Endodermal cell (in vitro differentiated cells): ENCODE results near the gene CASP3. TPM values are rescaled to one million over a fixed set of nuclear protein-coding genes. Genes with fewer than 3 reads are reported as not detected.

Experiments used
- DNase-seq: peaks from one replicate; pipeline ENCODE4 v3.0.0-alpha.2; 2017
- H3K27ac ChIP-seq: 2 replicates; pipeline ENCODE4 v1.5.1; 2013; ENCODE audit warnings: mild to moderate bottlenecking, low read depth, low read length, moderate library complexity
- H3K27me3 ChIP-seq: 2 replicates; pipeline ENCODE4 v1.6.1; 2013; ENCODE audit warnings: mild to moderate bottlenecking, low read length, moderate library complexity; ENCODE audit not compliant: insufficient read depth, control insufficient read depth, poor library complexity, severe bottlenecking
- H3K36me3 ChIP-seq: 2 replicates; pipeline ENCODE4 v1.7.0; 2013; ENCODE audit warnings: mild to moderate bottlenecking, low read length, moderate library complexity; ENCODE audit not compliant: control insufficient read depth, insufficient read depth
- H3K4me1 ChIP-seq: one replicate; pipeline ENCODE4 v1.7.0; 2013; ENCODE audit warnings: low read length; ENCODE audit not compliant: control insufficient read depth, insufficient read depth
- H3K4me3 ChIP-seq: 2 replicates; pipeline ENCODE4 v1.5.1; 2013; ENCODE audit warnings: mild to moderate bottlenecking, low read length, moderate library complexity
- H3K9ac ChIP-seq: 2 replicates; pipeline ENCODE4 v1.6.1; 2013; ENCODE audit warnings: mild to moderate bottlenecking, low read length, moderate library complexity; ENCODE audit not compliant: poor library complexity, severe bottlenecking; ENCODE audit errors: extremely low read depth
- H3K9me3 ChIP-seq: 2 replicates; pipeline ENCODE4 v1.6.1; 2013; ENCODE audit warnings: mild to moderate bottlenecking, low read length, moderate library complexity; ENCODE audit not compliant: control insufficient read depth
- H3K27ac Mint-ChIP-seq: 2 replicates; pipeline ENCODE4 v1.8.0; 2020; ENCODE audit warnings: mixed read lengths
- H3K27me3 Mint-ChIP-seq: 2 replicates; pipeline ENCODE4 v1.8.0; 2021; ENCODE audit warnings: mild to moderate bottlenecking, mixed read lengths; ENCODE audit not compliant: insufficient read depth
- H3K36me3 Mint-ChIP-seq: 2 replicates; pipeline ENCODE4 v1.8.0; 2020; ENCODE audit warnings: low read depth, mixed read lengths
- H3K4me1 Mint-ChIP-seq: 2 replicates; pipeline ENCODE4 v1.8.0; 2020; ENCODE audit warnings: mixed read lengths
- H3K4me3 Mint-ChIP-seq: 2 replicates; pipeline ENCODE4 v1.8.0; 2020; ENCODE audit warnings: mild to moderate bottlenecking, moderate library complexity, mixed read lengths
- H3K9me3 Mint-ChIP-seq: 2 replicates; pipeline ENCODE4 v1.8.0; 2020; ENCODE audit warnings: mild to moderate bottlenecking, mixed read lengths
- WGBS, 2 experiments: methylation state at CpG; one replicate each; pipeline versions ENCODE4 v1.1.5 to v1.1.7; 2013; ENCODE audit warnings: missing lambda C conversion rate in 2 of 2, mixed read lengths in 1 of 2; ENCODE audit not compliant: insufficient coverage in 1 of 2, insufficient read length in 1 of 2; 5-methylcytosine and 5-hydroxymethylcytosine counted together
- total RNA-seq, 2 donors: library from RNA; stranded (reverse); fragmentation: NEBNext Ultra II Directional in 1 of 2; extraction: Animal tissue kit (Norgen Biotek cat#: 25700) in 1 of 2; gene quantifications; 2 replicates in 1 of 2; 3 replicates in 1 of 2; pipeline ENCODE4 v1.2.1, GENCODE V29; 2021
- TF ChIP-seq, protein P1 (sequence below): fragments of 200-600 bp; sonication (generic); conservative IDR thresholded peaks from 2 replicates; pipeline ENCODE4 v1.5.0; 2021; ENCODE audit warnings: antibody characterized with exemption, mild to moderate bottlenecking

CASP3 gene
- total RNA-seq, 2 donors from 2014 or later, result 49.8 to 62.9 TPM

- Mint-ChIP-seq H3K4me1 (no peaks in the 10 kb centered on the region), H3K9me3 (peaks cover 13% of the 10 kb centered on the region), H3K27me3 (no peaks in the 10 kb centered on the region), H3K4me3 (no peak overlapping the region), H3K36me3 (no peaks in the 10 kb centered on the region), H3K27ac (no peak overlapping the region)
- no peaks in the 10 kb centered on the region for H3K36me3 ChIP-seq
- H3K4me3 ChIP-seq, result no peak overlapping the region
- H3K9me3 ChIP-seq, result no peaks in the 10 kb centered on the region
- no peaks in the 10 kb centered on the region for H3K27me3 ChIP-seq
- no peak for DNase-seq
- H3K4me1 ChIP-seq, result no peaks in the 10 kb centered on the region
- no peak overlapping the region for H3K27ac ChIP-seq
- TF ChIP-seq, protein P1, sequence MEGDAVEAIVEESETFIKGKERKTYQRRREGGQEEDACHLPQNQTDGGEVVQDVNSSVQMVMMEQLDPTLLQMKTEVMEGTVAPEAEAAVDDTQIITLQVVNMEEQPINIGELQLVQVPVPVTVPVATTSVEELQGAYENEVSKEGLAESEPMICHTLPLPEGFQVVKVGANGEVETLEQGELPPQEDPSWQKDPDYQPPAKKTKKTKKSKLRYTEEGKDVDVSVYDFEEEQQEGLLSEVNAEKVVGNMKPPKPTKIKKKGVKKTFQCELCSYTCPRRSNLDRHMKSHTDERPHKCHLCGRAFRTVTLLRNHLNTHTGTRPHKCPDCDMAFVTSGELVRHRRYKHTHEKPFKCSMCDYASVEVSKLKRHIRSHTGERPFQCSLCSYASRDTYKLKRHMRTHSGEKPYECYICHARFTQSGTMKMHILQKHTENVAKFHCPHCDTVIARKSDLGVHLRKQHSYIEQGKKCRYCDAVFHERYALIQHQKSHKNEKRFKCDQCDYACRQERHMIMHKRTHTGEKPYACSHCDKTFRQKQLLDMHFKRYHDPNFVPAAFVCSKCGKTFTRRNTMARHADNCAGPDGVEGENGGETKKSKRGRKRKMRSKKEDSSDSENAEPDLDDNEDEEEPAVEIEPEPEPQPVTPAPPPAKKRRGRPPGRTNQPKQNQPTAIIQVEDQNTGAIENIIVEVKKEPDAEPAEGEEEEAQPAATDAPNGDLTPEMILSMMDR, result no peak
- no peak overlapping the region for H3K9ac ChIP-seq
- WGBS, 2 experiments, result 88 to 94% methylated on average over 3 of the region's 3 CpGs
Observed at GRCh38 chr4:184587701-184588100, 61.5 kb downstream of the CASP3 start.

DNA sequence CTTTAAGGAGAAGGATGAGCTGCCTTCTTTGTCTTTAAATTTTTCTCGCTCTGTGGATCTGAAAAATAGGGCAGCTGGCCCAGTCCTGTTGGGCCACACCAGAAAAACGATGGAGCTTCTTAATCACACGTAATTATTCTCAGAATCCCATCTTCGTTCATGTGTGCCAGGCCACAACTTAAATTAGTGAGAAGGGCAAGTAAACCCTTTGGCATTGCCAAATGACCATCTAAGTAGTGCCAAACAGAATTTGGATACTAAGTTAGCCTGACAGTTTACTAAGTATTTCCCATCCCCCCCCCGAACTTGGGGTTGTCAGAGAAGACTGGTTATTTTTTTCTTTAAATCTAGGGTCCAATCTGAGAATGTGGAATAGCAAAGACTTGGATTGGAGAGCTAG lies 62.0 kb downstream of the CASP3 start:
- Histone ChIP-seq H3K9ac (no peak overlapping the region), H3K9me3 (no peaks in the 10 kb centered on the region), H3K27me3 (no peaks in the 10 kb centered on the region), H3K4me1 (no peaks in the 10 kb centered on the region), H3K36me3 (no peaks in the 10 kb centered on the region), H3K27ac (no peak overlapping the region), H3K4me3 (no peak overlapping the region)
- H3K27me3 Mint-ChIP-seq, result no peaks in the 10 kb centered on the region
- no peak overlapping the region for H3K4me3 Mint-ChIP-seq
- peaks cover 9% of the 10 kb centered on the region for H3K9me3 Mint-ChIP-seq
- no peak for DNase-seq
- H3K36me3 Mint-ChIP-seq, result no peaks in the 10 kb centered on the region
- H3K27ac Mint-ChIP-seq, result no peak overlapping the region
- no peaks in the 10 kb centered on the region for H3K4me1 Mint-ChIP-seq
- TF ChIP-seq, protein P1, result no peak
- 88 to 90% methylated on average over 5 of the region's 5 CpGs for WGBS, 2 experiments

DNA sequence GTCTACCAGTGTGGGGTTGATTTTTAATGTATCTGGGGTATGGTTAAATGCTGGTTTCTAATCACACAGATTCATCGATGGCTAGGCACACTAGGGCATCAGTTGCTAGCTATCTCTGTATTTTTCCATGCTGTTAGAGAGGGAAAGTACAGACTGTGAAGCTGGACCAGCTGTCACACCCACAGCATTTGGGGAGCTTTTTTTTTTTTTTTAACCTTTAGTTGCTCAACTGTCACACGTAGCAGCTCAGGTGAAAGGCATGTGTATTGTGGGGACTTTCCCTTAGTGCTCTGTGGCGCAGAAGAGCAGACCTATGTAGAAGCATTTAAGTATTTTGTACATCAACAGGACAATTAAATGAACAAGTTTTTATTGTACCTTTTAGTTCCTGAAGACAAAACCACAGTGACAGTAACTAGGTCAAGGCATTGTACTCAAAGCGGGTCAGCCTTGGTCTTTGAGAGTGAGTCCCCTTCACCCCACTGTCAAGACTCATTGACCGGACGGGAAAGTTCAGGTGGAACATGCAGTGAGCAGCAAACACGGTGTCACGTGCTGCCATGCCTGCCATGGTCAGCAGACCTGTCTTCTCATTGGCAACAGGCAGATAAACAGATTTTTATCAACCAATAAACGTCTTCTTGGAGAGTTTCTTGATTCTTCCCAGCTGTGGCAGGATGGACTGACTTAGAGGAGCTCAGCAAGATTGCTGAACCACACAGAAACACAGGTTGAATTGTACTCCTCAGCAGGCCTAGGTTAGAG lies 65.3 kb downstream of the CASP3 start:
- H3K9me3 Mint-ChIP-seq, result peaks cover 28% of the 10 kb centered on the region
- no peaks in the 10 kb centered on the region for H3K36me3 Mint-ChIP-seq

More for the DNA sequence above, 65.3 kb downstream of the CASP3 start:
- H3K9ac ChIP-seq, result no peak overlapping the region
- no peaks in the 10 kb centered on the region for H3K9me3 ChIP-seq
- no peaks in the 10 kb centered on the region for H3K4me1 Mint-ChIP-seq
- H3K4me3 ChIP-seq, result no peak overlapping the region
- H3K27me3 Mint-ChIP-seq, result no peaks in the 10 kb centered on the region
- no peak overlapping the region for H3K27ac ChIP-seq
- H3K4me3 Mint-ChIP-seq, result no peak overlapping the region
- no peaks in the 10 kb centered on the region for H3K4me1 ChIP-seq
- no peak overlapping the region for H3K27ac Mint-ChIP-seq
- no peaks in the 10 kb centered on the region for H3K27me3 ChIP-seq
- no peak for DNase-seq
- TF ChIP-seq, protein P1, result no peak
- H3K36me3 ChIP-seq, result no peaks in the 10 kb centered on the region
- WGBS, 2 experiments, result 93 to 95% methylated on average over 7 to 9 of the region's 9 CpGs

Other genes starting within 250 kb of the CASP3 start
- 10 to 100 TPM; 17.3 to 24.6 TPM for gene IRF2, start 174.9 kb downstream of the CASP3 start, total RNA-seq
- gene PRIMPOL, start 291 bp upstream of the CASP3 start, total RNA-seq, result 10 to 100 TPM; 10.1 to 12.0 TPM
- gene CENPU, start 84.6 kb upstream of the CASP3 start, total RNA-seq, result 10 to 100 TPM; 69.9 to 96.2 TPM
- 1 to 10 TPM; 3.8 to 5.2 TPM for gene ACSL1, start 176.5 kb upstream of the CASP3 start, total RNA-seq